HEK293 (cell line): ENCODE data around the gene KCNAB1.

Experiments
- CTCF ChIP-seq: fragments of 450-650 bp; formaldehyde crosslinking; IDR thresholded peaks from 2 replicates; pipeline ENCODE4 v1.5.1; 2016; ENCODE audit warnings: missing biosample characterization, missing genetic modification characterization
- KLF1 ChIP-seq: fragments of 450-650 bp; formaldehyde crosslinking; IDR thresholded peaks from 2 replicates; pipeline ENCODE4 v1.5.1; 2016; ENCODE audit warnings: missing biosample characterization, missing genetic modification characterization
- KLF16 ChIP-seq: fragments of 450-650 bp; formaldehyde crosslinking; IDR thresholded peaks from 2 replicates; pipeline ENCODE4 v1.5.1; 2017; ENCODE audit warnings: missing biosample characterization, missing genetic modification characterization
- REST ChIP-seq: fragments of 450-650 bp; formaldehyde crosslinking; IDR thresholded peaks from 2 replicates; pipeline ENCODE4 v1.5.1; 2016; ENCODE audit warnings: missing biosample characterization, missing genetic modification characterization
- SALL2 ChIP-seq: fragments of 450-650 bp; formaldehyde crosslinking; IDR thresholded peaks from 2 replicates; pipeline ENCODE4 v1.5.0; 2017; ENCODE audit warnings: missing biosample characterization, mild to moderate bottlenecking, missing genetic modification characterization, borderline replicate concordance
- YY1 ChIP-seq: fragments of 450-650 bp; formaldehyde crosslinking; IDR thresholded peaks from 2 replicates; pipeline ENCODE4 v1.5.1; 2018; ENCODE audit warnings: missing biosample characterization, missing genetic modification characterization
- ZBTB10 ChIP-seq: fragments of 450-650 bp; formaldehyde crosslinking; IDR thresholded peaks from 2 replicates; pipeline ENCODE4 v1.5.1; 2016; ENCODE audit warnings: missing biosample characterization, missing genetic modification characterization
- ZNF350 ChIP-seq: fragments of 450-650 bp; formaldehyde crosslinking; IDR thresholded peaks from 2 replicates; pipeline ENCODE4 v1.5.0; 2017; ENCODE audit warnings: missing biosample characterization, mild to moderate bottlenecking, missing genetic modification characterization
- ZNF473 ChIP-seq: fragments of 450-650 bp; formaldehyde crosslinking; IDR thresholded peaks from 2 replicates; pipeline ENCODE4 v1.5.1; 2017; ENCODE audit warnings: missing biosample characterization, missing genetic modification characterization
- ZNF645 ChIP-seq: fragments of 450-650 bp; formaldehyde crosslinking; IDR thresholded peaks from 2 replicates; pipeline ENCODE4; 2016; ENCODE audit warnings: missing biosample characterization, missing genetic modification characterization
- ZNF704 ChIP-seq: fragments of 450-650 bp; formaldehyde crosslinking; IDR thresholded peaks from 2 replicates; pipeline ENCODE4 v1.5.1; 2016; ENCODE audit warnings: missing biosample characterization, missing genetic modification characterization
- ZNF768 ChIP-seq: fragments of 450-650 bp; formaldehyde crosslinking; IDR thresholded peaks from 2 replicates; pipeline ENCODE4 v1.5.1; 2018; ENCODE audit warnings: missing biosample characterization, mild to moderate bottlenecking, missing genetic modification characterization

GRCh38 chr3:156429125-156429524 is 308.7 kb downstream of the KCNAB1 start:
- TF ChIP-seq ZNF768 (tag by site-specific recombination): no peak
- no peak for TF ChIP-seq ZNF473 (tag by site-specific recombination)
- TF ChIP-seq KLF16: no peak
- TF ChIP-seq ZBTB10 (tag by site-specific recombination): no peak
- no peak for TF ChIP-seq ZNF350 (tag by site-specific recombination)
- no peak for TF ChIP-seq CTCF (tag by site-specific recombination)
- no peak for TF ChIP-seq SALL2
- no peak for TF ChIP-seq ZNF704 (tag by site-specific recombination)
- TF ChIP-seq YY1 (tag by site-specific recombination): no peak
- no peak for TF ChIP-seq REST
- no peak for TF ChIP-seq ZNF645 (tag by site-specific recombination)
- no peak for TF ChIP-seq KLF1 (tag by site-specific recombination)
